Kidney epithelial cell (primary cell): Measurements from ENCODE around the gene RPLP1. TPM values are rescaled to one million over a fixed set of nuclear protein-coding genes. Genes with fewer than 3 reads are reported as not detected.

Source experiments
- DNase-seq: peaks from one replicate; pipeline ENCODE4 v3.0.0-alpha.2; 2010; ENCODE audit warnings: low read depth
- H3K27me3 ChIP-seq: 2 replicates; pipeline ENCODE4 v1.6.0; 2011; ENCODE audit warnings: low read length; ENCODE audit not compliant: control insufficient read depth, insufficient read depth
- H3K36me3 ChIP-seq: 2 replicates; pipeline ENCODE4 v1.5.1; 2011; ENCODE audit warnings: low read length; ENCODE audit not compliant: control insufficient read depth, insufficient read depth
- H3K4me3 ChIP-seq: 2 replicates; pipeline ENCODE4 v1.5.1; 2011; ENCODE audit warnings: low read depth, mild to moderate bottlenecking, control low read depth, low read length
- total RNA-seq: library from RNA; depleted of rRNA; stranded (reverse); fragments of >200 nt; gene quantifications from 2 replicates; pipeline ENCODE4 v1.2.3, GENCODE V29; 2015
- TF ChIP-seq, protein P1 (sequence below): IDR thresholded peaks from 2 replicates; pipeline ENCODE4 v1.5.1; 2011; ENCODE audit warnings: mild to moderate bottlenecking, moderate library complexity, low read length, control low read depth, inconsistent platforms; ENCODE audit not compliant: insufficient read depth, poor library complexity, severe bottlenecking

Gene RPLP1
- total RNA-seq, 1 donor from 2014 or later, result 943 TPM

DNA sequence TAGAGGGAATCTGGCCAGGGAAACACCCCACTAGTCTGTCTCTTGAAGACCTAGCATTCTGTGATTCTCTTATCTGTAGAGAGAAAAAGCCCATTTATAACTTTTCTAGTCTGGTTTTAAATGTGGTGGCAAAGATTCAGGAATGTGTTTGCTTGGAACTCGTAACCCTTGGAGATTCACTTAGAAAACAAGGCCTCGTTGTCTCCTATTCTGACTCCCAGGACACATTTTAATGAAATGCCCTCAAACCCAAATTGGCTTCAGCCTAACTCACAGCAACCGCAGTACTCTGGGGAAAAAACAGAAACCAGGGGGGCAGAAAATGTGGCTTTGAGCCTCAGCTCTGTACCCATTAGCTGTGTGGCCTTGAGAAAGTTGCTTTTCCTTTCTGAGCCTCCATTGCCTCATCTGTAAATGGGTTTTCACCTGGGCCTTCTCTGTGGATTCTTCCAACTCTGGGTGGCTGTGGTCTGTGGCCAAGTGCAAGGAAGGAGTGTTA, 36.5 kb downstream of the RPLP1 start:
- TF ChIP-seq, protein P1, sequence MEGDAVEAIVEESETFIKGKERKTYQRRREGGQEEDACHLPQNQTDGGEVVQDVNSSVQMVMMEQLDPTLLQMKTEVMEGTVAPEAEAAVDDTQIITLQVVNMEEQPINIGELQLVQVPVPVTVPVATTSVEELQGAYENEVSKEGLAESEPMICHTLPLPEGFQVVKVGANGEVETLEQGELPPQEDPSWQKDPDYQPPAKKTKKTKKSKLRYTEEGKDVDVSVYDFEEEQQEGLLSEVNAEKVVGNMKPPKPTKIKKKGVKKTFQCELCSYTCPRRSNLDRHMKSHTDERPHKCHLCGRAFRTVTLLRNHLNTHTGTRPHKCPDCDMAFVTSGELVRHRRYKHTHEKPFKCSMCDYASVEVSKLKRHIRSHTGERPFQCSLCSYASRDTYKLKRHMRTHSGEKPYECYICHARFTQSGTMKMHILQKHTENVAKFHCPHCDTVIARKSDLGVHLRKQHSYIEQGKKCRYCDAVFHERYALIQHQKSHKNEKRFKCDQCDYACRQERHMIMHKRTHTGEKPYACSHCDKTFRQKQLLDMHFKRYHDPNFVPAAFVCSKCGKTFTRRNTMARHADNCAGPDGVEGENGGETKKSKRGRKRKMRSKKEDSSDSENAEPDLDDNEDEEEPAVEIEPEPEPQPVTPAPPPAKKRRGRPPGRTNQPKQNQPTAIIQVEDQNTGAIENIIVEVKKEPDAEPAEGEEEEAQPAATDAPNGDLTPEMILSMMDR, result no peak
- DNase-seq, result no peak
- Histone ChIP-seq H3K36me3 (no peaks in the 10 kb centered on the region), H3K4me3 (no peak overlapping the region), H3K27me3 (no peaks in the 10 kb centered on the region)

DNA sequence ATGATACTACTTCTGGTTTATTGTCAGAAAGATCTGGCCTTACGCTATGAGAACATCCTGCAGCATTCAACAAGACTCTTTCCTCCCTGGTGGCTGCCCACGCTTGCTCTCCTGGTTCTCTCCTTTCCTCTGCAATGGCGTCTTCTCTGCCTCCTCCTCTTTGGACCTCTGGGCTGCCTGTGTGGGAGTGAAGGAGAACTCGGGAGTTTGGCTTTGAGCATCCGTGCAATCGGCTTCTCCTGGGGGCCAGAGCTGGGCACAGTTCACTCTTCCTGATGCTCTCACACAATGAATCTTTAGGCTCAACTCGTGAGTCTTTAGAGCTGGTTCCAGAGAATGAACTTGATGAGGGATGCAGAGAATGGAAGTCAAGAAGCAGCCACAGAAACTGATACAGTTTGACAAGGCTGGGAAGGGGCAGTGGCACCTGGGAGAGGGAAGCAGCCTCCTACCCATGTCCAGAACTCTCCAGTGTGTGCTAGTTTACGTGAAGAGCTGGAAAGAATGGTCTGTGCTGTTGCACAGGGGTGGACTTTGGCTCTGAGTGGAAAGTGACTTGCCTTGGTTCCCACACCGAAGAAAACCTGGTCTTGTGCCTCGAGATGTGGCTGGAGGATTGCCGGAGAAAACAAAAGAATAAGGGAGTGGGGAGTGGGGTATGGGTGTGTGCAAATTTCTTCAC, 37.9 kb downstream of the RPLP1 start:
- no peak for DNase-seq
- Histone ChIP-seq H3K36me3 (no peaks in the 10 kb centered on the region), H3K4me3 (no peak overlapping the region), H3K27me3 (no peaks in the 10 kb centered on the region)
- TF ChIP-seq, protein P1, result no peak

DNA sequence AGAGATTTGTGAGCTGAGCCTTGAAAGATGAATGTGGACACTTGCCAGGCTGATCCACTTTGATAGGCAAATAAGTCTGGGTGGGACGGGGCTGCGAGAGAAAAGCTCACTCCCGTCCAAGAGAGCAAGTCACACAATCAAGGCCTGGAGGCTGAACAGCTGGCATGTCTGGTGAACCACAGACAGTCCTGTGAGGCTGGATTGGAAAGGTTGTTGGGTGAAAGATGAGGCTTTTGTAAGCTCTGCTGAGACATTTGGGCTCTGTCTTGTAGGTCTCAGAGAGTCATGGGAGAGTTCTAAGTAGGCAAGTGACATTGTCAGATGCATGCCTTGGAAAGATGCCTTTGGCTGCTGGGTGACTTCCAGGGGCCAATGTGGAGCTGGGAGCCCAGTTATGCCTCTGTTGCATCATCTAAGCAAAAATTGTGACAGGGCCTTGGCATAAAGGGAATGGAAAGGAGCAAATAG, 38.5 kb downstream of the RPLP1 start:
- H3K36me3 ChIP-seq, result no peaks in the 10 kb centered on the region
- H3K4me3 ChIP-seq, result no peak overlapping the region
- no peaks in the 10 kb centered on the region for H3K27me3 ChIP-seq
- no peak for DNase-seq
- TF ChIP-seq, protein P1, result no peak

DNA sequence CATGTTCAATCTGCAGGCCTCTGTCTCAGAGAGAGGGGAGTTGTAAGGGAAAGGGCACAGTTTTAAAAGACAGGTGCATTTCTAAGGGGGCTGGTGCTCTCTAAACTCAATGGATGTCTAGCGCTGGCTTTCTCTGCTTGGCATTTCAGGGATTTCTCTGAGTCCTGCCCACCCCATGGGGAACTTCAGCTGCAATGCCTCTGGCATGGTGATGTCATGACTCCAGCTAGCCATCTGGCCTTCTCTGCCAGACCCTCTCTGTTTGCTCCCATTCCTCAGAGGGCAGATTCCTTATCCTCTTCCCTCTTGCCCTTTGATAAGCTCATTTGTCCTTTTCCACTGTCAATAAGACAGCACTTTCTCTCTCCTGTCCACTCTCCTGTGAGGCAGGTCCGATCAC, 40.8 kb downstream of the RPLP1 start:
- TF ChIP-seq, protein P1, result no peak
- no peak for DNase-seq
- Histone ChIP-seq H3K4me3 (no peak overlapping the region), H3K36me3 (no peaks in the 10 kb centered on the region), H3K27me3 (no peaks in the 10 kb centered on the region)

DNA sequence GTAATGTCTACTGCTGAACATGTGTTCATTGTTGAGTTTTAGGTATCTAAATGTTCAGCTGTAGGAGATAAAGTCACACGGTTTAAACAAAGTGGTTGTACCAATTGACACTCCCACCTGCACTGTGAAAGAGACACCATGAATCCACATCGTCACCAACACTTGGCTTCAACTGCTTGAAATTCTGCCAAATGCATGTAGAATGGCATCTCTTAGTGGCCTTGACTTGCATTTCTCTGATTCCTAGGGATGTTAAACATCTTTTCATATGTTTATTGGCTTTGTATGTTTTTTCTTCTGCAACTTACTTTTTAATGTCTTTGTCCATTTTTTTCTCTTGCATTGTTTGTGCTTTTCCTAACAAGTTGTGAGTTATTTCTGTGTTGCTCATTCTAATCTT, 43.4 kb downstream of the RPLP1 start:
- H3K36me3 ChIP-seq, result no peaks in the 10 kb centered on the region
- TF ChIP-seq, protein P1, result no peak
- H3K4me3 ChIP-seq, result no peak overlapping the region
- H3K27me3 ChIP-seq, result peaks cover 3% of the 10 kb centered on the region
- no peak for DNase-seq

DNA sequence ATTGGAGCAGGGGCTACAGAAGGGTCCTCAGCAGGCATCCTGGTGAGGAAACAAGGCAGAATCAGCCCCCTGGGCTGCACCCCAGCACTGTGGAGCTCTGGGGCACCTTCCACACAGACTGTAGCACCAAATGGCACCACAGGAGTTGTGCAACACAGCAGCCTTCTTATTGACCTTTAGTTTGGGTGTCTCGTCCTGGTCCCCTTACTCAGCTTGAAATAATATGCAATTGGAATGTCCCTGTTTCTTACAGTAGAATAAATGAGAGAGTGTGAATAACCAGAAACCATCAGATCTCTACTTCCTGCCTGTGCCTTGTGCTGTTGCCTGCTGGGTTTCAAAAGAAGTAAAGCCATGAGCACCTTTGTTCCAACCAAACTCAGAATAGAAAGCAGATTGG, 44.5 kb downstream of the RPLP1 start:
- H3K4me3 ChIP-seq, result no peak overlapping the region

More for the DNA sequence above, 44.5 kb downstream of the RPLP1 start:
- Histone ChIP-seq H3K36me3 (no peaks in the 10 kb centered on the region), H3K27me3 (peaks cover 3% of the 10 kb centered on the region)
- TF ChIP-seq, protein P1, result no peak
- no peak for DNase-seq
